Mucosa of rectum (tissue), 2 donors: ENCODE data around the gene EFEMP1.

ENCODE experiments used
- H3K27ac ChIP-seq, 2 donors: one replicate each; pipeline ENCODE4 v1.7.0; 2013; ENCODE audit warnings: inconsistent platforms in 2 of 2, low read depth in 2 of 2, low read length in 2 of 2
- H3K27me3 ChIP-seq, 2 donors: one replicate each; pipeline ENCODE4 v1.7.0; 2013; ENCODE audit warnings: low read length in 2 of 2; ENCODE audit not compliant: control insufficient read depth in 2 of 2, insufficient read depth in 2 of 2
- H3K36me3 ChIP-seq, 2 donors: one replicate each; pipeline ENCODE4 v1.7.0; 2013; ENCODE audit warnings: low read length in 2 of 2; ENCODE audit not compliant: control insufficient read depth in 2 of 2, insufficient read depth in 2 of 2
- H3K4me1 ChIP-seq, 2 donors: one replicate each; pipeline ENCODE4 v1.7.0; 2013; ENCODE audit warnings: low read length in 2 of 2, mild to moderate bottlenecking in 1 of 2; ENCODE audit not compliant: control insufficient read depth in 2 of 2, insufficient read depth in 2 of 2
- H3K4me3 ChIP-seq, 2 donors: one replicate each; pipeline ENCODE4 v1.7.0; 2013; ENCODE audit warnings: low read length in 2 of 2
- H3K9ac ChIP-seq, 2 donors: one replicate each; pipeline ENCODE4 v1.7.0; 2013; ENCODE audit warnings: low read length in 2 of 2, low read depth in 1 of 2, mild to moderate bottlenecking in 1 of 2
- H3K9me3 ChIP-seq, 2 donors: one replicate each; pipeline ENCODE4 v1.7.0; 2013; ENCODE audit warnings: low read length in 2 of 2; ENCODE audit not compliant: control insufficient read depth in 2 of 2
- donor health status: healthy.
- donor health status: Normal muscosa, but diverticular disease.

EFEMP1 gene

DNA sequence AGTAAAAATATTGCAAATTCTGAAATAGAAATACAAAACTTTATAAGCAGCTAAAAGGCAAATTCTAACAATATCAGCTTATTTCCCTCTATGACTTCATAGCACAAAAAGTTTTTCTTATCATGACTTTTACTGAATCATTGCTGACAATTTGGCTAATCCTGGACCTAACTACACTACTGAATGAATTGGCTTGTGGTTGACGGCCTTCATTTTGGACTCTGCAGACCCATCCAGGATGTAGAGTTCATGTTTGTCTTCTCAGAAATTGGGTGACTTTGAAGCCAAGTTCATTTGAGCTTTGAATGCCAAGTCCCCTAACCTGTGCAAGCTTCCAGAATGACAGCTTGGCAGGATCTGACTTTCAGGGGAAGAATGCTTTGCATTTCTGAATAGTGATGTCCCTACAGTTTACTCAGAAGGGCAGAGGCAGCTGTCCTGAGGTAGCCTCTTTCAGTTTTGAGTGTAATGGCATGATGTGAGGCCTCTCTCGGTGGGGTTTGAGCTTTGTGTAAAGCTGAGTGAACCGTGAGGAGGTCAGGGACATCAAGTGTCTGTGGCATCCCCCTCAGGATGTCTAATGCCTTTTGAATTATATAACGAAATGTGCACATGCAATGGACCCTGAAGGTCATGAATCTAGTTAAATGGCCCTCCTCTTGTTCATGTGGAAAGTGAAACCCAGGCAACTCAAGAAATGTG lies 48.0 kb downstream of the EFEMP1 start:
- Histone ChIP-seq H3K36me3 (no peaks in the 10 kb centered on the region), H3K4me3 (no peak overlapping the region), H3K4me1 (no peaks in the 10 kb centered on the region), H3K9me3 (no peaks in the 10 kb centered on the region), H3K9ac (no peak overlapping the region), H3K27ac (no peak overlapping the region), H3K27me3 (no peaks in the 10 kb centered on the region)

DNA sequence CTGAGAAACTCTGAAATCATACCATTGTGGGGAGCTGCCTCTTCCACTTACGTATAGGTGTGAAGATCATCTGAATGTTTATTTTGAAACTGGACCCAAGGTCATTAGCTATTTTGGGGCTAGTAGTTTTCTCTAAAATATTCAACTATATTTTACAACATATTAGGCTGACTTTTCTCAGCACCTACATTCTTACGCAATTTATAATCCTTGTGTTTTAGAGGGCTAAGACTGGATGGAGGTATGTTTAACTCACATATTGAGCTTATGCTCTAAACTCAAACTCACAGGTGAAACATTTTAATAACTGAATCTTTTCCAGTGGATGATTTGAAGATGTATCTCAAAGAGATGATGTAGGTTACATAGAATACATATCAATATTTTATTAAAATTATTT lies 49.2 kb downstream of the EFEMP1 start:
- Histone ChIP-seq H3K27ac (no peak overlapping the region), H3K4me1 (no peaks in the 10 kb centered on the region)

DNA sequence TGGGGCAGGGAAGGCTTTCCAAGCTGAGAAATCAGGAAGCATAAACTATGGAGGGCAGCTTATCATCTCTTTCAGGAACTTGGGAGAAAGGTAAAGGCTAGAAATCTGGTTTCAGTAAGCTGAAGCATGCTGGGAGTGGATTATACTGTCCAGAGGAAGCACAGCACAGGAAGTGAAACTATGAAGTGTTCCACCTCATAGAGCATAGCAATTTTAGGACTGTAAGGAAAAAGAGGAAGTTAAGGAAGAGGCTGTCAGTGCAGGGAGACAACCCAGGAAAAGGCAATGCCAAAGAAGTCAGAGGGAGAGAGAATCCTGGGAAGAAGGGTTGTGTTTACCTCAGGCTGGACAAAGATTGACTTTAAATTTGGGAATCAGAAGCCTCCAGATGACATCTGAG lies 51.9 kb downstream of the EFEMP1 start:
- Histone ChIP-seq H3K9me3 (no peaks in the 10 kb centered on the region), H3K9ac (no peak overlapping the region), H3K27ac (no peak overlapping the region), H3K4me3 (no peak overlapping the region), H3K36me3 (no peaks in the 10 kb centered on the region), H3K27me3 (no peaks in the 10 kb centered on the region), H3K4me1 (no peaks in the 10 kb centered on the region)

More for the DNA sequence above, 49.2 kb downstream of the EFEMP1 start:
- Histone ChIP-seq H3K27me3 (no peaks in the 10 kb centered on the region), H3K36me3 (no peaks in the 10 kb centered on the region), H3K9me3 (no peaks in the 10 kb centered on the region), H3K9ac (no peak overlapping the region), H3K4me3 (no peak overlapping the region)

DNA sequence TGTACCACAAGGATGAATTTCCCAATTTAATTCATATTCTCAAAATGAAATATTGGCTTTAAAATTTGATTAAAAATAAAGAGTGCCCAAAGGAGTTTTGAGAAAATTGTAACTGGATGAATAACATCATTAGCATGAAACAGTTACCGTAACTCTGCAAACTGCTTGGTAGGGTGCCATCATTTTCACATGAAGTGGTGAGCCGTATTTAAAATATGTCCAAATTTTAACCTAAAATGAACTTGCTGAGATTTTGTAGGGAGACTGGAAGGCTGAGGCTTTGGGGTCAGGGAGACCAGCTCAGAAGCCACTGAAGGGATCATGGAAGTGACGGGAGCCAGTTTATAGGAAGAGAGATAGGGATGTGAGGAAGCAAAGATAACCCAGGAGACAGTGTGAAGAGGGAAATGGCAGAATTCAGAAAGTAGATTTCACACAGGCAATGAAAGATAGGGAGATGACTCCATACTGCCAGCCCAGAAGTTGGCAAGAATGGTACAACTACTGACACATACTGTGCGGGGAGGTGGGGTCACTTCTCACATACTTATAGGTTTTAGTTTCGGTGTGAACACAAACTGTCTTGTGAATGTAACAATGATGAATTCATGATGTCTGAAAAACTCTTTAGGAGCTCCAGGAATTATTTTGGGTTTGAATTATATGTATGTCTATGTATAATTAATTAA lies 53.8 kb downstream of the EFEMP1 start:
- H3K4me1 ChIP-seq: no peaks in the 10 kb centered on the region
- H3K27me3 ChIP-seq: no peaks in the 10 kb centered on the region
- no peaks in the 10 kb centered on the region for H3K9me3 ChIP-seq
- no peak overlapping the region for H3K27ac ChIP-seq
- no peaks in the 10 kb centered on the region for H3K36me3 ChIP-seq
- no peak overlapping the region for H3K9ac ChIP-seq
- H3K4me3 ChIP-seq: no peak overlapping the region

DNA sequence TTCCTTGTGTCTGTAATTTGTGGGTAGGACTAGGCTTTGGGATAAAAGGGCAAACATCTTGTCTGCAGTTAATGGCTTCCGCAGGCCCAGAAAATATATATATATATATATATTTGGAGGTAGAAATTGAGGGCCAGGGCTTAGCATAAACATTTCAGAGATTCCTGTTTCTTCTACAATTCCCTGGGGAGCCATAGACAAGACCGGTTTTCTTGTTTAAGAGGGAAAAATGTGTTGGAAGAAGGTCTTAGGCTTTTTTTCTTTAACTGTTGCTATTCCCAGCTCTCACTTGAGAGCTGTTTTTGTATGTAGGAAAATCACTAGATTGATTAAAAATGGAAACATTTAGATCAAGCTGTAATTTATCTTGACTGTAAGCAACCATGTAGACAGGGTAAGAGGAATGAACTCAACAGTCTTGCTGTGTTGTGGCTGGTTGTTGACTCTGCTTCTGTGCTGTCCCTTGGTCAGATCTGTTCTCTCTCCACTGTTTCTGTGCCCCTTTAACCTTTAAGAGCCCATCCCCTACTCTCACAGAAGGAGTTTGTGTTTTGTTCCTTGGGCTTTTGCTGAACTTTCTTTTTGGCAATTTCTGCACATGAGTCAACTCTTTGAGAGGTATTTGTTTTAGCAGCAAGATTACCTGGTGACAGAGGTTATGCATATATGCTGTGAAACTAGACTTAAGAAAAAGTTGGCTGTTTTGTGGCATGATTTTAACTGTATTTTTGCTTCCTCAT lies 58.3 kb downstream of the EFEMP1 start:
- no peak overlapping the region for H3K4me3 ChIP-seq
- no peaks in the 10 kb centered on the region for H3K4me1 ChIP-seq
- H3K27ac ChIP-seq: no peak overlapping the region
- H3K27me3 ChIP-seq: no peaks in the 10 kb centered on the region
- no peaks in the 10 kb centered on the region for H3K36me3 ChIP-seq
- H3K9me3 ChIP-seq: no peaks in the 10 kb centered on the region
- H3K9ac ChIP-seq: no peak overlapping the region

DNA sequence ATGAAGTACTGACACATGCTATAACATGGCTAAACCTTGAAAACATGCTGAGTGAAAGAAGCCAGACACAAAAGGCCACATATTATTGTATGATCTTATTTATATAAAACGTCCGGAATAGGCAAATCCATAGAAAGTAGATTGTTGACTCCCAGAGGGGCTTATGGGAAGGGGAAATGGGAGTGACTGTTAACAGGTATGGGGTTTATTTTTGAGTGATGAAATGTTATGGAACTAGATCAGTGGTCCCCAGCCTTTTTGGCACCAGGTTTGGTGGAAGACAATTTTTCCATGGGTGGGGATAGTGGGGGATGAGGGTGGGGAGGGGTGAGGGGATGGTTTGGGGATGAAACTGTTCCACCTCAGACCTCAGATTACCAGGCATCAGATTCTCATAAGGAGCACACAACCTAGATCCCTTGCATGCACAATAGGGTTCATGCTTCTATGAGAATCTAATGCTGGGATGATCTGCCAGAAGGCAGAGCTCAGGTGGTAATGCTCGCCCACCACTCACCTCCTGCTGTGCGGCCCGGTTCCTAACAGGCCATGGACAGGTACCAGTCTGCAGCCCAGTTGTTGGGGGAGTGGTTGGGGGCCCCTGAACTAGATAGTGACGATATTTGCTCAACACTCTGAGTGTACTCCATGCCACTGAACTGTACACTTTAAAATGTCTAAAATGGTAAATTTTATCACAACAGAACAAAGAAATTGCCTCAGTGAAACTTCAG lies 59.1 kb downstream of the EFEMP1 start:
- Histone ChIP-seq H3K9ac (no peak overlapping the region), H3K4me3 (no peak overlapping the region), H3K4me1 (no peaks in the 10 kb centered on the region), H3K9me3 (no peaks in the 10 kb centered on the region), H3K27ac (no peak overlapping the region), H3K36me3 (no peaks in the 10 kb centered on the region), H3K27me3 (no peaks in the 10 kb centered on the region)

DNA sequence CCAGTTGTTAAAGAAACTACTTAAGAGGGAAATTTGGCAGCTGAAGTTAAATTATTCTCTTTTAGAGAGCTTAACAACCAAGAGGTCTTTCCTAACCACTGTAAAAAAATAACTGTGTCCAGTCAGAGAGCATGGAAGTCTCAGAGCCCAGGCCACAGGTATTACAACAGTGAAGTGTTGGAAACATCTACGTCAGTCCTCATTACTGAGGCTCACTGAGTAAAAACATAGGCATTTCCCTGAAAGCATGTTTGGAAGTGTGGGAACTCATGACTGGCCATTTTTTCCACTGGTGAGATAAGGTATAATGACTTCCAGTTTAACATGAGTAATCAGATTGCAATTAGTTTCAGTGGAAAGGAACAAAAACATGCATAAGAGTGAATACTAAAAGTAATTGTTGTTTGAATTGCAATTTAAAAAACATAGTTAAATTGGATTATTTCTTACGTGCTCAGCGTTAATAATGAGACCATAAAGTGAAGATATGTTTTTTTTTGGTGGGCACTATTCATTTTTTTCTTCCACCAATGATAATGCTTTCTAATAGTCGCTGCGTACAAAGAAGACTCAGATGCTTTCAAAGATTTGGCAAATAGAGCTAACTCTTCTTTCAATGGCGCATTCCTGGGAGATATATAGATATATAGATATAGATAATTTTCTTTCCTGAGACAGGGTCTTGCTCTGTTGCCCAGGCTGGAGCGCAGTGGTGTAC lies 60.8 kb downstream of the EFEMP1 start:
- Histone ChIP-seq H3K36me3 (no peaks in the 10 kb centered on the region), H3K27ac (peak overlapping the region in 1 of 2 donors; percentile 0), H3K9me3 (no peaks in the 10 kb centered on the region), H3K27me3 (no peaks in the 10 kb centered on the region), H3K4me1 (no peaks in the 10 kb centered on the region), H3K4me3 (no peak overlapping the region), H3K9ac (no peak overlapping the region)

DNA sequence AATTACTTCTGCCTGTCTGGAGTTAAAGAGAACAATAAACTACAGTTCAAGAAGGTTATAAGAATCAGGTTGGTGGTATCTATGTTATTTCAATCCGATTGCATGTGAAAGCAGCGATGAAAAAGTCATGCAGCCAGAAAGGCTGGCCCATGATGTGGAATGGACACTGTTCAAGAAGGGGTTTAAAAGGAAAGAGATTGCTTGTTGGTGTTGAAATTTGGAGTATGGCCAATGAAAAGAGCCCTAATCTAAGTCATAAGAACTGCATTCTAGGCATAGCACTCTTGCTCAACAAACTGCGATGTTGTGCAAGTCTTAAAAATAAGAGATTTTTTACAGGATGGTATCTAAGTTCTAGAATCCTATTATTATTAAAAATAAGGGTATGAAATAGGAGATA lies 61.3 kb downstream of the EFEMP1 start:
- H3K27me3 ChIP-seq: no peaks in the 10 kb centered on the region
- H3K36me3 ChIP-seq: no peaks in the 10 kb centered on the region
- no peaks in the 10 kb centered on the region for H3K9me3 ChIP-seq
- H3K4me1 ChIP-seq: no peaks in the 10 kb centered on the region
- no peak overlapping the region for H3K4me3 ChIP-seq
- H3K27ac ChIP-seq: peak overlapping the region in 1 of 2 donors; percentile 27
- H3K9ac ChIP-seq: no peak overlapping the region

DNA sequence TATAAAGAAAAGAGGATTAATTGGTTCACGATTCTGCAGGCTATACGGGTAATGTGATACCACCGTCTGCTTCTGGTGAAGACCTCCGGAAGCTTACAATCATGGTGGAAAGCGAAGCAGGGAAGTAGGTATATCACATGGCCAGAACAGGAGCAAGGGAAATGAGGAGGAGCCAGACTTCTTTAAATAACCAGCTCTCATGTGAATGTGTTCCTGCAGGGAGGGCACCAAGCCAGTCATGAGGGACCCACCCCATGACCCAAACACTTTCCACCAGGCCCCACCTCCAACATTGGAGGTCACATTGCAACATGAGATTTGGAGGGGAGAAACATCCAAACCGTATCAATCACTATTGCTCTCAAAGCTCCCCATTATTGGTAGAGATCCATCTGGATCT lies 61.8 kb downstream of the EFEMP1 start:
- peak overlapping the region in 1 of 2 donors; percentile 27 for H3K27ac ChIP-seq
- no peaks in the 10 kb centered on the region for H3K27me3 ChIP-seq
- no peaks in the 10 kb centered on the region for H3K9me3 ChIP-seq

More for the DNA sequence above, 61.8 kb downstream of the EFEMP1 start:
- no peak overlapping the region for H3K4me3 ChIP-seq
- H3K9ac ChIP-seq: no peak overlapping the region
- no peaks in the 10 kb centered on the region for H3K36me3 ChIP-seq
- H3K4me1 ChIP-seq: no peaks in the 10 kb centered on the region
